Right lobe of liver (tissue), 6 donors: ENCODE measurements around the gene DHX34. TPM values are rescaled to one million over a fixed set of nuclear protein-coding genes. Genes with fewer than 3 reads are reported as not detected.
A peak's percentile ranks its signal among the peaks of the same experiment; 100 is the strongest.

ENCODE experiments used
- ATAC-seq, 4 donors: fragments of 200-7000 bp; cut with Tn5 transposase; one replicate each; pipeline ENCODE4 v1.9.1; 2020; ENCODE audit warnings: mild to moderate bottlenecking in 4 of 4, moderate library complexity in 4 of 4
- DNase-seq, 3 donors: peaks; one replicate each; pipeline ENCODE4 v3.0.0-alpha.2; 2020
- H3K27ac ChIP-seq, 3 donors: fragments of 200-600 bp; one replicate each; pipeline ENCODE4 v1.8.0; 2022
- H3K27me3 ChIP-seq, 2 donors: fragments of 200-600 bp; one replicate each; pipeline ENCODE4 v1.8.0; 2022
- H3K36me3 ChIP-seq, 4 donors: fragments of 200-600 bp; sonication (generic) in 1 of 4; one replicate each; pipeline versions ENCODE4 v1.5.1 to v1.8.0; 2017 to 2022; ENCODE audit warnings: control low read depth in 1 of 4
- H3K4me1 ChIP-seq, 4 donors: fragments of 200-600 bp; sonication (generic) in 1 of 4; one replicate each; pipeline versions ENCODE4 v1.5.1 to v1.8.0; 2017 to 2022; ENCODE audit warnings: control low read depth in 1 of 4
- H3K4me3 ChIP-seq, 3 donors: fragments of 200-600 bp; one replicate each; pipeline ENCODE4 v1.8.0; 2022
- H3K9me3 ChIP-seq, 4 donors: fragments of 200-600 bp; sonication (generic) in 1 of 4; one replicate each; pipeline versions ENCODE4 v1.5.1 to v1.8.0; 2017 to 2022; ENCODE audit warnings: control low read depth in 1 of 4
- CTCF ChIP-seq, 4 donors: fragments of 200-600 bp in 3 of 4; fragments of 450-650 bp in 1 of 4; IDR thresholded peaks; one replicate each; pipeline versions ENCODE4 v1.5.1 to v1.8.0; 2016 to 2022; ENCODE audit warnings: antibody characterized with exemption in 4 of 4, mild to moderate bottlenecking in 2 of 4
- POLR2A ChIP-seq: fragments of 450-650 bp; IDR thresholded peaks from one replicate; pipeline ENCODE4 v1.6.1; 2017; ENCODE audit warnings: antibody characterized with exemption, mild to moderate bottlenecking
- WGBS: methylation state at CpG from one replicate; pipeline ENCODE4 v1.1.6; 2018; ENCODE audit warnings: low coverage, low lambda C conversion rate; ENCODE audit not compliant: insufficient coverage; ENCODE audit errors: missing lambda C conversion rate; 5-methylcytosine and 5-hydroxymethylcytosine counted together
- intact Hi-C, 2 donors: fragments of 100-400 bp; cut with DNase I; formaldehyde crosslinking; loops; one replicate each; pipeline versions ENCODE4 v1.11.2 to v1.14.1; 2022
- total RNA-seq, 6 experiments: library from RNA; depleted of rRNA in 2 of 6; stranded (reverse); fragments of >200 nt in 2 of 6; fragmentation: NEBNext Ultra II Directional in 3 of 6; extraction: Animal tissue kit (Norgen Biotek cat#: 25700) in 3 of 6; gene quantifications; one replicate each; pipeline versions ENCODE4 v1.1.0 to v1.2.4, GENCODE V29; 2016 to 2023
- donor health status: DM: no; HTN: yes; CAD: no.
- donor health status: DM: no; HTN: no; CAD: no.
- donor health status: DM: no; HTN: no; CAD: no.
- donor health status: DM: no; HTN: yes; CAD: no.
- donor health status: DM: no; HTN: yes; CAD: no.

DHX34 gene
- total RNA-seq, 6 experiments from 2014 or later = 5.2 to 11.9 (median 8.7) TPM

GRCh38 chr19:47373246-47374240, 24.4 kb downstream of the DHX34 start:
- Histone ChIP-seq H3K27me3 (no peaks in the 10 kb centered on the region), H3K27ac (no peak overlapping the region), H3K4me3 (no peak overlapping the region), H3K4me1 (peaks cover 0 to 21% (median 5%) of the 10 kb centered on the region in 4 donors), H3K36me3 (peaks cover 0 to 68% (median 21%) of the 10 kb centered on the region in 4 donors), H3K9me3 (no peaks in the 10 kb centered on the region)
- intact Hi-C loops = no loop called here
- DNase-seq = no peak
- no peak for ATAC-seq
- no peak for TF ChIP-seq POLR2A
- no peak for TF ChIP-seq CTCF (IDR thresholded peaks at IDR 0.05)
- WGBS = 83% methylated on average over 4 of the region's 33 CpGs

- Histone ChIP-seq H3K9me3 (no peaks in the 10 kb centered on the region), H3K27me3 (no peaks in the 10 kb centered on the region), H3K4me3 (no peak overlapping the region), H3K36me3 (peaks cover 0 to 65% (median 16%) of the 10 kb centered on the region in 4 donors), H3K27ac (no peak overlapping the region), H3K4me1 (peaks cover 0 to 13% (median 3%) of the 10 kb centered on the region in 4 donors)
- TF ChIP-seq CTCF (IDR thresholded peaks at IDR 0.05) = no peak
- no peak for TF ChIP-seq POLR2A
- intact Hi-C loops = no loop called here
- ATAC-seq (no peak), DNase-seq (no peak)
- WGBS = 60% methylated on average over 1 of the region's 30 CpGs
Measured at GRCh38 chr19:47374876-47375693, 26.0 kb downstream of the DHX34 start.

DNA sequence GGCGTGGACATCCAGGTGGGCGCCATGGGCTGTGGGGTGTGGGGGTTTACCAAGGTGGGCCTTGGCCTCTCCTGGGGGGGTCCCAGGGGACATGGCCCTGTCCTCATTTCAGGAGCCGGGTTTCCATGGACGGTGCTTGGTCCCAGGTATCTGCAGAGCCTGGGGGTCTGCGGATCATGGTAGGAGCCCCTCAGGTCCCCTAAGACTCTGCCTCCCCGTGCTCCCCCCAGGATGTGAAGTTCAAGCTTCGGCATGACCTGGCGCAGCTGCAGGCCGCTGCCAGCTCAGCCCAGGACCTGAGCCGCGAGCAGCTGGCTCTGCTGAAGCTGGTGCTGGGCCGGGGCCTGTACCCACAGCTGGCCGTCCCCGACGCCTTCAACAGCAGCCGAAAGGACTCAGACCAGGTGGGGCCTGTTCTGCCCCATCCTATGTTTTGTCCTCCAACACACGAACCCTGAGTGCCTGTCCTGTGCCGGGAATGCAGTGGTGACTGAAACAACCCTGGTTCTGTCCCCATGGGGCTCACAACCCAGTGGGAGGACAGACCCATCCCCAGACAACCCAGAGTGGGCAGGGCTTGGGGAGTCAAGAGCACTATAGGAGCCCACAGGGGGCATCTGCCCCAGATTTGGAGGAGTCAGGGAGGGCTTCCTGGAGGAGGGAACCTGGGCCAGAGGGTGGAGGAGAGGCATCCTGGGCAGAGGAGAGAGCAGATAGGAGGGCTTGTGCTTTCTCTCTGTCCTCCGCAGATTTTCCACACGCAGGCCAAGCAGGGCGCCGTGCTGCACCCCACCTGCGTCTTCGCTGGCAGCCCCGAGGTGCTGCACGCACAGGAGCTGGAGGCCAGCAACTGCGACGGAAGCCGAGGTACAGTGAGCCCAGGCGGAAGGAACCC, 26.8 kb downstream of the DHX34 start:
- Histone ChIP-seq H3K36me3 (peaks cover 0 to 64% (median 17%) of the 10 kb centered on the region in 4 donors), H3K9me3 (no peaks in the 10 kb centered on the region), H3K27me3 (no peaks in the 10 kb centered on the region), H3K4me1 (peaks cover 0 to 13% (median 3%) of the 10 kb centered on the region in 4 donors), H3K4me3 (no peak overlapping the region), H3K27ac (peak overlapping the region in 2 of 3 donors; percentile 36 to 69)
- ATAC-seq (no peak), DNase-seq (no peak)
- intact Hi-C loops = no loop called here
- no CpG with 5 or more reads among the region's 30 CpGs for WGBS
- TF ChIP-seq POLR2A (no peak), CTCF (IDR thresholded peaks at IDR 0.05) (no peak)
